Panc1 (cell line): ENCODE measurements around the gene COL13A1. TPM values are rescaled to one million over a fixed set of nuclear protein-coding genes. Genes with fewer than 3 reads are reported as not detected.

Source experiments
- ATAC-seq: fragments of 200-7000 bp; cut with Tn5 transposase; 2 replicates; pipeline ENCODE4 v1.9.1; 2020; ENCODE audit warnings: mild to moderate bottlenecking, moderate library complexity
- BruUV-seq: library from RNA; stranded (reverse); fragments of 400-500 nt; replicated peaks from 2 replicates; lab custom pipeline; 2021; lab: Mats Ljungman, UMichigan
- CTCF ChIA-PET: fragments of 300-600 bp; sonication (Branson Sonifier 250); formaldehyde crosslinking; loops from one replicate; lab custom pipeline; 2022; ENCODE audit warnings: antibody characterized with exemption; lab: Charles Lee
- POLR2A ChIA-PET: fragments of 300-600 bp; sonication (Branson Sonifier 250); formaldehyde crosslinking; loops from one replicate; lab custom pipeline; 2022; ENCODE audit warnings: antibody characterized with exemption; lab: Charles Lee
- DNase-seq: peaks from one replicate; pipeline ENCODE4 v3.0.0-alpha.2; 2010; ENCODE audit warnings: low read depth, low spot score
- H3K27ac ChIP-seq: 2 replicates; pipeline ENCODE4 v1.5.1; 2011; ENCODE audit warnings: mild to moderate bottlenecking, low read length, inconsistent platforms
- H3K27me3 ChIP-seq: fragments of 200-500 bp; sonication (Bioruptor generic); 2 replicates; pipeline ENCODE4 v1.6.0; 2014; ENCODE audit warnings: low read length, inconsistent platforms; ENCODE audit not compliant: control insufficient read depth, insufficient read depth
- H3K36me3 ChIP-seq: fragments of 200-500 bp; sonication (Bioruptor generic); 2 replicates; pipeline ENCODE4 v1.5.1; 2014; ENCODE audit warnings: inconsistent platforms, mild to moderate bottlenecking, low read length, moderate library complexity; ENCODE audit not compliant: control insufficient read depth, insufficient read depth
- H3K4me1 ChIP-seq: 2 replicates; pipeline ENCODE4 v1.5.1; 2011; ENCODE audit warnings: inconsistent platforms, mild to moderate bottlenecking, low read length, moderate library complexity; ENCODE audit not compliant: control insufficient read depth, insufficient read depth
- H3K4me3 ChIP-seq, 2 experiments: 2 replicates each; pipeline ENCODE4 v1.5.1; 2011 to 2012; ENCODE audit warnings: low read depth in 2 of 2, low read length in 2 of 2, mild to moderate bottlenecking in 2 of 2, inconsistent platforms in 1 of 2, moderate library complexity in 1 of 2
- H3K9me3 ChIP-seq: fragments of 200-500 bp; sonication (Bioruptor generic); 2 replicates; pipeline ENCODE4 v1.5.1; 2014; ENCODE audit warnings: low read depth, mild to moderate bottlenecking, inconsistent platforms, low read length, moderate library complexity; ENCODE audit not compliant: control insufficient read depth, insufficient read depth
- CTCF ChIP-seq: fragments of 450-650 bp; IDR thresholded peaks from 2 replicates; pipeline ENCODE4 v1.5.1; 2017; ENCODE audit warnings: mild to moderate bottlenecking
- POLR2AphosphoS5 ChIP-seq: IDR thresholded peaks from 2 replicates; pipeline ENCODE4 v1.6.1; 2012; ENCODE audit warnings: mild to moderate bottlenecking, low read depth, low read length, moderate library complexity
- REST ChIP-seq, 2 experiments: IDR thresholded peaks; 2 replicates each; pipeline ENCODE4 v1.6.1; 2011 to 2012; ENCODE audit warnings: low read depth in 2 of 2, control low read depth in 1 of 2, low read length in 1 of 2, mild to moderate bottlenecking in 1 of 2, moderate library complexity in 1 of 2; ENCODE audit not compliant: insufficient read depth in 1 of 2
- SIN3A ChIP-seq: IDR thresholded peaks from 2 replicates; pipeline ENCODE4 v1.6.1; 2012; ENCODE audit warnings: low read depth, mild to moderate bottlenecking, low read length, moderate library complexity, borderline replicate concordance; ENCODE audit not compliant: insufficient read depth
- TCF7L2 ChIP-seq: IDR thresholded peaks from 2 replicates; pipeline ENCODE4 v1.6.1; 2011; ENCODE audit warnings: mild to moderate bottlenecking, low read depth, low read length, inconsistent platforms
- in situ Hi-C: cut with HindIII; loops from 2 replicates; pipeline ENCODE4 v1.10.0; 2016; ENCODE audit warnings: low sequenced_read_pairs, low pct_unique_long_range_greater_than_20kb
- intact Hi-C: fragments of 100-400 bp; cut with micrococcal nuclease; formaldehyde crosslinking; loops from one replicate; pipeline ENCODE4 v1.10.0; 2022; ENCODE audit not compliant: unreplicated experiment
- total RNA-seq: library from RNA; stranded (reverse); gene quantifications from one replicate; pipeline ENCODE4 v1.2.1, GENCODE V29; 2021; ENCODE audit not compliant: unreplicated experiment

COL13A1 gene
- total RNA-seq, 1 experiment from 2014 or later: 1.0 TPM

- Histone ChIP-seq H3K9me3 (no peaks in the 10 kb centered on the region), H3K4me1 (no peaks in the 10 kb centered on the region), H3K27ac (no peak overlapping the region), H3K36me3 (no peaks in the 10 kb centered on the region), H3K4me3 (no peak overlapping the region), H3K27me3 (no peaks in the 10 kb centered on the region)
- in situ Hi-C loops (no loop called here), intact Hi-C loops (no loop called here)
- ChIA-PET POLR2A (no interaction called here), CTCF (no interaction called here)
- ATAC-seq (no peak), DNase-seq (no peak)
- BruUV-seq: no TSS peak
- TF ChIP-seq REST (IDR thresholded peaks at IDR 0.05; ENCODE audit: insufficient read depth in 1 of 2, low read depth in 2 of 2, low read length in 1 of 2) (no peak), SIN3A (no peak), CTCF (no peak), POLR2AphosphoS5 (no peak), TCF7L2 (no peak)
Measured at GRCh38 chr10:69829775-69830174, 28.1 kb downstream of the COL13A1 start.

GRCh38 chr10:69831231-69831855 is 29.6 kb downstream of the COL13A1 start:
- no peak overlapping the region for H3K27ac ChIP-seq
- DNase-seq (no peak), ATAC-seq (no peak)
- no TSS peak for BruUV-seq
- no peaks in the 10 kb centered on the region for H3K4me1 ChIP-seq
- no peaks in the 10 kb centered on the region for H3K36me3 ChIP-seq
- in situ Hi-C loops (no loop called here), intact Hi-C loops (no loop called here)
- no peak overlapping the region for H3K4me3 ChIP-seq
- H3K9me3 ChIP-seq: no peaks in the 10 kb centered on the region
- CTCF ChIA-PET: no interaction called here
- no peak for TF ChIP-seq POLR2AphosphoS5
- no peak for TF ChIP-seq SIN3A
- TF ChIP-seq CTCF: no peak
- no peak for TF ChIP-seq REST (IDR thresholded peaks at IDR 0.05; ENCODE audit: insufficient read depth in 1 of 2, low read depth in 2 of 2, low read length in 1 of 2)
- TF ChIP-seq TCF7L2: no peak
- POLR2A ChIA-PET: no interaction called here
- no peaks in the 10 kb centered on the region for H3K27me3 ChIP-seq
